Cerebellar nuclear complex (tissue), 1 donor: ENCODE measurements around the gene TMEM205.
"Not testable (repeated sequence)": the region's sequence is repeated elsewhere in the genome, so short reads cannot be mapped to it uniquely, and the experiment has no call there.

Experiments used
- DNase-seq, 2 experiments: peaks; one replicate each; lab custom pipeline; 2025; lab: John Stamatoyannopoulos, UW

TMEM205 gene

DNA sequence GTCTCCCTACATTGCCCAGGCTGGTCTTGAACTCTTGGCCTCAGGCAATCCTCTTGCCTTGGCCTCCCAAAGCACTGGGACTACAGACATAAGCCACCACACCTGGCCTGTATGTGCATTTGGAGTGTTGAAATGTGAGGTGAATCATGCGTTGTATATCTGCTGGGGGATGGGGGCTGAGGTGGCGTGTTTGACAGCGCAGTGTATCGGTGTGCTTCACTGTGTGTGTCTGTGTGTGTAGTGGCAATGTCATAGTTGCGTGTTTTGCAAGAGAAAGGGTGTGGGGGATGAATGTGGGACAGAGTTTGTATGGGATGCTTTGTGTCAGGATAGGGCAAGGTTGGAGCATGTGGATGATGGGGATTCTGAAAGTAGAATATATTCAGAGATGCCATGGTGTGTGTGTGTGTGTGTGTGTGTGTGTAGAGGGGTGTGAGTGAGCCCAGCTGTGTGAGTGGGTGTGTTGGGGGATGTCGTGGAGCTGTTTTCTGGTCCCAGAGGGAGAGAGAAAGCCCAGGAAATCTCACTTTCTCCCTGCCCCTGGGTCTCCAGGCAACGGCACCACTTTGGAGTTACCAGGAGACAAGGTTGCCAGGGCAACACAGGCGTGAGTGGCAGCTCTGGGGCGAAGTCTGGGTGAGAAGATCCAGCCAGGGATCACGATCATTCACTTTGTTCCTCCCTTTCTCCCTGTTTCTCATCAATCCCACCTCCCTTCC, 27.3 kb upstream of the TMEM205 start:
- peak in 1 of 2 experiments; percentile 22 for DNase-seq

DNA sequence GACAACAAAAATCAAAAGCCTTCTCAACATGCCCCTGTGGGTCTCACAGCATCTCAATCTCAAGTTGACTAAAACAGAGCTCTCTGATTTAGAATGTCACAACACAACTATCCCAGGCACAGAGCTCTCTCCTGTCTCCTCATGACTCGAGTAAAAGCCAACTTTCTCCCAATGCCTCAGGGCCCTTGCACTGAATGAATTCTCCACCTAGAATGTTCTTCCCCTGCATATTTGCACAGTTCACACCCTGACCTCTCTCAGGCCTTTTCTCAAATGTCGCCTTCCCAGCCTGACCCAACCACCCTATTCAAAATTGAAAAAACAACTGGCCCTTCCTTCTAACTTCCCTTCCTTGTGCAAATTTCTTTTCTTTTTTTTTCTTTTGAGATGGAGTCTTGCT, 24.7 kb upstream of the TMEM205 start:
- DNase-seq = no peak

DNA sequence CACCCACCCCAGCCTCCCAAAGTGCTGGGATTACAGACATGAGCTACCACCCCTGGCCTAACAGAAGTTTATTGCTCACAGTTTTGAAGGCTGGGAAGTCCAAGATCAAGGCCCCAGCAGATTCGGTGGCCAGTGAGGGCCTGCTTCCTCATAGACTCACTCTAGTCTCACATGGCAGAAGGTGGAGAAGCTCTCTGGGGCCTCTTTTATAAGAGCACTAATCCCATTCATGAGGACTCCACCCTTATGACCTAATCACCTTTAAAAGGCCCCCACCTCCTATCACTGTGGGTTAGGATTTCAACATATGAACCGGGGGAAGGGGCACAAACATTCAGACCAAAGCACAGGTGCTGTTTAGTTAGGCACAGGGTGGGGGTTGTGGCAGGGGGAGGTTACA, 21.5 kb upstream of the TMEM205 start:
- DNase-seq = no peak

DNA sequence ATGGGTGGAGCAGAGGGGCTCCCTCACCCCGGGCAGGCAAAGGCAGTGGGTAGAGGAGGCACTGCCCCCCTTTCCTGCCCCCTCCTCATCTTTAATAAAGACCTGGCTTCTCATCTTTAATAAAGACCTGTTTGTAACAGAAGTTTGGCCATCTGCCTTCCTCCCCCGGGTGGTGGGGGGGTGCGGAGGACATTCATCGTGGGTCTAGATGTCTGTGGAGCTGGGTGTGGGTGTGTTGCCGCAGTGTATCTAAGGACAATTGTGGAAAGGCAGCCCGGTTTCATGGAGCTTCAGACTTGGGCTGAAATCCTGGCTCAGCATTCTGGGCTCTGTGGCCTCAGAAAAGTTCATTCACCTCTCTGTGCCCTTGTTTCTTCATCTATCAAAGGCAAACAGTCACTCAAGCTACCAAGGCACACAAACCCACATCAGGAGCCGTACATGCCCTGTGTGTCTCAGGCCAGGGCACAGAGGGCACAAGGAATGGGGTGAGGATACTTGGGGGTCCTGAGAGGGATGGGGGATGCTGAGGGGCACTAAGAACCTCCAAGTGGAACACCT, 19.6 kb upstream of the TMEM205 start:
- DNase-seq = no peak

DNA sequence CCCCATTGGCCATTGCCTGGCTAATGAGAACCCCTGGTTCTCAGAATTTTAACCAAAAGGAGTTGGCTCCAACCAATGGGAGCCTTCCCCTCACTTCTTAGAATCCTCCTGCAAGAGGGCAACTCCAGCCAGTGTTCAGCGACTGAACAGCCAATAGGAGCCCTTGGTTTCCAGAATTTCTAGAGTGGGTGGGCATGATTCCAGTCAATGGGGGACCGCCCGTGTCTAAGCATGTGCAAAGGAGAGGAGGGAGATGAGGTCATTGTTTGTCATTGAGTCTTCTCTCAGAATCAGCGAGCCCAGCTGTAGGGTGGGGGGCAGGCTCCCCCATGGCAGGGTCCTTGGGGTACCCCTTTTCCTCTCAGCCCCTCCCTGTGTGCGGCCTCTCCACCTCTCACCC, 18.9 kb upstream of the TMEM205 start:
- DNase-seq = no peak

DNA sequence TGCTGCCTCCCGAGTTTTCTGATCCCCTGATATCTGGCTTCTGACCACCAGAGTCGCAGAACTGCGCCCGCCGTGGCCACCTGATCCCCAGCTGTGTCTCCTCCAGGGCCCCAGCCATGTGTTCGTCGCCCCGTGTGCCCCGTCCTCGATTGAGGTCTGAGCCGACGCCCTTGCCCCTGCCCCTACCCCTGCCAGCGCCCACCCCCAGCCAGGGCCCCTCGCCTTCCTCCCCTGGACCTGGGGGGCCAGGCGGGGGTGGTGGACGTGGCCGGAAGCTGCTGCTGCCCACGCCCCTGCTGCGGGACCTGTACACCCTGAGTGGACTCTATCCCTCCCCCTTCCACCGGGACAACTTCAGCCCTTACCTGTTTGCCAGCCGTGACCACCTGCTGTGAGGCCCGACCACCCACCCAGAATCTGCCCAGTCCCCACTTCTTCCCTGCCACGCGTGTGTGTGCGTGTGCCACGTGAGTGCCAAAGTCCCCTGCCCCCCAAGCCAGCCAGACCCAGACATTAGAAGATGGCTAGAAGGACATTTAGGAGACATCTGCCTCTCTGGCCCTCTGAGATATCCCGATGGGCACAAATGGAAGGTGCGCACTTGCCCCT, 18.3 kb upstream of the TMEM205 start:
- DNase-seq = no peak

DNA sequence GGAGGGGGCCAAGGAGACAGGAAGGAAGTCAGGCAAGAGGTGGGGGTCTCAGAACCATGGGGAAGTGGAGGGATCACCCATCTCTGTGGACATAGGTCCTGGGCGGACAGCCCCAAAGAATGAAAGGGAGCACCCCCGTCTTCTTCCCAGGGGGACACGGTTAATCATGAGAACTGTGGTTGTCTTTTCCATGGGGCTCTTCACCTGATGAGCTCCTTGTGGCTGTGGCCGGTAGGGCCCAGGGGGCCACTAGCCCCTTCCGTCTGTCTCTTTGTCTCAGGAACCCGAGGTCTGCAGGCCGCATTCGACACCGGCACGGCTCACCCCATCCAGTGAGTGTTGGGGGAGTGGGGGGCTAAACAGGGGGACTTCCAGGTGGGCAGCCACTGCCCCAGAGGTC, 17.8 kb upstream of the TMEM205 start:
- DNase-seq = no peak

DNA sequence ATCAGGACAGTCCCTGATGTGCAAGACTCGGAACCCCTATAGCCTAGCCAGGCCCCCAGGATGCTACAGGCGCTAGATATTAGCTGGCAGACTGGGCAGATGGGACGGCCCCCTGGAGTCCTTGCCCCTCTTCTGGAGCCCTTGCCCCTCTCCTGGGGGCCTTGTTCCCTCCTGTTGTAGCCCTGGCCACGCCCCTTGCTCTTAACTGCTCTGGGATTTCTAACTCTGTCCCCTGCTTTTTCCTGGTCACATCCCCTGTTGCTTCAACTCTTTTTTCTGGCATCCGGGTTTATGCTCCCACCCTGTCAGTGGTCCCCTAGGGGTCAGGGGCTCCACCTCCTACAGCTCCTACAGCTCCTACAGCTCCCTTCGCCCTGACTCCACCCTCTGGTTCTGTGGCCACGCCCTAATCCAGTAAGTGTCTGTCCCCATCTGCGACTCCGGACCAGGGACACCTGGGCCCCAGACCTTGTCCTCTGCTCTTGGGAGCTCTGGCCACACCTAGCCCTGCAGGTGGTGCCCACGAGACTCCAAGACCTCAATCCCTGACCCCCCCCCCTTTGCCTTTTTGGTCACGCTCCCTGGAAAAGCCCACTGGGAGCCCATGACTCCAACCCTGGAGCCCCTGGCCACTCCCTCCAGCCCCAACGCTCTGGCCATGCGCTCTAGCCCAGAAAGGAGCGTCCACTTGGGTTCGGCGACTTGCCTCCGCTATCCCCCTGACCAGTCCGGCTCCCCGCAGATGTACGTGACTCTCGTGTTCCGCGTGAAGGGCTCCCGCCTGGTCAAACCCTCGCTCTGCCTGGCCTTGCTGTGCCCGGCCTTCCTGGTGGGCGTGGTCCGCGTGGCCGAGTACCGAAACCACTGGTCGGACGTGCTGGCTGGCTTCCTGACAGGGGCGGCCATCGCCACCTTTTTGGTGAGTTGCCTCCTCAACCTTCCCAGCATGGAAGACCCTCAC, 16.0 kb upstream of the TMEM205 start:
- DNase-seq = no peak

DNA sequence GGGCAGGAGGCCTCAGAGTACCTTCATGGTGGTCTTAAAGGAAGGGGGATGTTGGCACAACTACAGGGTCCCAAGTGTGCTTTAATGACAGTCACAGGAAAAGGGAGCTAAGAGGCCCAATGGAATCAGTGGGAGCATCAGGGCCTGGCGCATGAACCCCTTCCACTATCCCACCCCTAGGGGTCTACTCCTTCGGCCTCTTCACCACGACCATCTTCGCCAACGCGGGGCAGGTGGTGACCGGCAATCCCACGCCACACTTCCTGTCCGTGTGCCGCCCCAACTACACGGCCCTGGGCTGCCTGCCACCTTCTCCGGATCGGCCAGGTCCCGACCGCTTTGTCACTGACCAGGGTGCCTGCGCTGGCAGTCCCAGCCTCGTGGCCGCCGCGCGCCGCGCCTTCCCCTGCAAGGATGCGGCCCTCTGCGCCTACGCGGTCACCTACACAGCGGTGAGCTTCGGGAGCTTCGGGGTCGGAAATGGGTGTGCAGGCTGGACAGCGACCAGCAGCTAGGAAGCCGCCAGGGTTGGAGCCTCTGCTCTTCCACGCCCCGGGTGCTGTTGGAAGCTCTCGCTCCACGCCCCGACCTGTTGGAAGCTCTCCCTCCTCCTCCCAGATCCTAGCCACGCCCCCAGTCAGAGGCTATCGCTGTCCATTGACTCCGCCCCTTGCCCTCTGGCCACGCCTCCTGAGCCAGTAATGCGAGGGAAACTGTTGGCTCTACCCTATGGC, 15.1 kb upstream of the TMEM205 start:
- DNase-seq = no peak

DNA sequence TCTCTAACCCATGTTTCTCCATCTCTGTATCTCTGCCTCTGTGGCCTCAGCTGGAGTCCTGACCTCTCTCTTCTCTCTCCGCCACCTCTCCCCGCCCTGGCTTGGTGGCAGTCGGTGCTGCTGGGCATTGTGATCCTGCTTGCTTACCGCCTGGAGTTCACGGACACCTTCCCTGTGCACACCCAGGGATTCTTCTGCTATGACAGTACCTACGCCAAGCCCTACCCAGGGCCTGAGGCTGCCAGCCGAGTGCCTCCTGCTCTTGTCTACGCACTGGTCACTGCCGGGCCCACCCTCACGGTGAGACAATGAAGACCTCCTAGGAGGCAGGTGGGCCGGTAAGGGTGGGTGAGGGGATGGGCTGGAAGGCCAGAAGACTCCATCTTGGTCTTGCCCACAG, 13.4 kb upstream of the TMEM205 start:
- no peak for DNase-seq

DNA sequence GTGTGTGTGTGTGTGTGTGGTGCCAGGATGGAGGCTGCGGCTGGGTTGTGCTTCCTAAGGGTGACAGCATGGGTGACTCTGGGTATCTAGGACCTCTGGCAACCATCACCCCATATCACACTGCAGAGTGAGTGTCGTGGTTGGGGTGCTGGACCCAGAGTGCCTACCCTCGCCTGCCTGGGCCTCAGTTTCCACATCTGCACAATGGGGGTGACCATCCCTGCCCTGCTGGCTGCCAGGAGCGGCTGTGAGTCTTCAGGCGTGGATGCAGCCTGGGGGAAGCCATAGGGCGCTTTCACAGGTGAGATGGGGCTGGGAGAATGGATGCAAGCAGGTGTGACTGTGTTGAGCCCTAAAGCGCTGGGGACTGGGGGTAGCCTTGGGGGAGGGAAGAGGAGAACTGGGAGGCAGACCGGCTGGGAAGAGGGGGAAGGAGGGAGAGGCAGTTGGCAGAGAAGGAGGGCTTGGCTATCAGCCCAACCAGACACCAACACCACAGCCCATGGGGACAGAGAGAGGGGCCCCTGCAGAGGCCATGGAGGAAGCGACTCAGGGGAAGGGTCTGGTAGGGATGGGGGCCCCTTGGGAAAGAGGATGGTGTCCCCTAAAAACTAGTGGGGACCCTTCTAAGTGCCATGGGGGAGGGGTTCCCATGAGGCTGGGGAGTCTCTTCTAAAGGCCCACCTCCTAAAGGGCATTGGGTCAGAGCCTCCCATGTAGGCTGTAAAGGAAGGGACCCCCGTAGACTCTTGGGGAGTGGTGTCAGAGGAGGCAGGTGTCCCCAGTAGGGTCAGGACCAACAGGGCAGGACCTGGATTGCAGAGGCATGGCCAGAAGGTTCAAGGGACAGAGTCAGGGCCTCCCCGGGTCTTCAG, 10.8 kb upstream of the TMEM205 start:
- no peak for DNase-seq

DNA sequence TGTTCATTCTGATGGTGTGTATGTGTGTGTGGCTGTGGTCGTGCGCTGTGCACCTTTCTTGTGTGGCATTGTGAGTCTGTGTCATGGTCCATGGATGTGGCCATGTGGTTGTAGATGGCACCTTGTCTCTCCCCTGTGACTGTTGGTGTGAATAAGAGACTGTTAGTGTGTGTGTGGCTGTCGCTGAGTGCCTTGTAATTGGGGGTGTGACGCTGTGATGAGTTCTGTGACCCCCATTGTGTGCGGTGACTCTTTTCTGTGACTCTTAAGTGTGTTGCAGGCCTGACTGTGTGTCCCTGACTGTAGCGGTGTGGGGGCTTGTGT, 10.0 kb upstream of the TMEM205 start:
- DNase-seq = no peak

DNA sequence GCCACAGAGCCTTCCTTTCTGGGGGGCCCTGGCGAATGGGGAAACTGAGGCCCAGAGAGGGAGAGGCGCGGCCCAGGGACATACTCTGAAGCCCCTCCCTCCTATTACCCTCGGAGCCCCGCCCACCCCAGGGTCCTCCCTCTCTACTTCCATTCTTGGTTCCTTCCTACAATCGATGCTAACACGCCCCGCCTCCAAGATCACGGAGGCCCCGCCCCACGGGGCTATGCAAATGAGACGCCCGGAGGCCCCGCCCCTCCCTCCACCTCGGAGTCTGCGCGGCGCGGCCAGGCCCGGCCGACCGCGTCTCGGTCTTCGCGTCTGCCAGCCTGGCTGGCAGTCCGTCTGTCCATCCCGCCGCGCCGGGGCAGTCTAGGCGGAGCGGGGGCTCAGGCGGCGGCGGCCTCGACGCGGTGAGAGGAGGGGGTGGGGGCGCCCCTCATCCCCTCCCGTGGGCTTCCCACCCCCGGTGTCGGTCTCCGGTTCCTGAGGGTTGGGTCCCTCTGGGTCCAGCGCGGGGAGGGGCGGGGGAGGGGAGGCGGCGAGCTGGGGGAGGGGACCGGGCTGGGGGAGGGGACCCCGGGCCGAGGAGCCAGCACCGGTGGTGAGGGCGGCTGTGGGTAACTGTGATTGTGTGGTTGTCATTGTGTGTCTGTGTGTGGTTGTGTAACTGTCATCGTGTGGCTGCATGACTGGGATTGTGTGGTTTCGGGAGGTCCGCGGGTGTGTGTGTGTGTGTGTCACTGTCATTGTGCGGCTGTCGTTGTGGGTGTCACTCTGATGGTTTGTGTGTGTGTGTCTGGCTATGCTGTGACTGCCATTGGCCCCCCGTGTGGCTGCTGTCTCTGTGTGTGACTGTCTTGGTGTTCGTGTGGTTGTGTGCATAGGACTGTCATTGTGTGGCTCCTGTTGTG, 9.3 kb upstream of the TMEM205 start, which contains the start of gene PLPPR2:
PLPPR2 (plus strand) TSS at position 273 of the 914 bp plus-strand sequence. CDS start 2,242 bp downstream, outside the sequence.
- peak; percentile 39 to 69 for DNase-seq

DNA sequence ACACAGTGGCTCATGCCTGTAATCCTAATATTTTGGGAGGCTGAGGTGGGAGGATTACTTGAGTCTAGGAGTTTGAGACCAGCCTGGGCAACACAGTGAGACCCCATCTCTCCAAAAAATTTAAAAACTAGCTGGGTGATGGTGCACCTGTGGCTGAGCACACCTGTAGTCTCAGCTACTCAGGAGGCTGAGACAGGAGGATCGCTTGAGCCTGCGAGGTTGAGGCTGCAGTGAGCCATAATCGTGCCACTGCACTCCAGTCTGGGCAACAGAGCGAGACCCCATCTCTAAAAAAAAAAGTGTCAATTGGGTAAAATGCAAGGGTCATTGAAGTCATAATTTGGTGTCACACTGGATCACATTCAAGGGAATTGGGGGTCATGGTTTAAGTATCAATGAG, 8.0 kb upstream of the TMEM205 start:
- DNase-seq = not testable (repeated sequence)

DNA sequence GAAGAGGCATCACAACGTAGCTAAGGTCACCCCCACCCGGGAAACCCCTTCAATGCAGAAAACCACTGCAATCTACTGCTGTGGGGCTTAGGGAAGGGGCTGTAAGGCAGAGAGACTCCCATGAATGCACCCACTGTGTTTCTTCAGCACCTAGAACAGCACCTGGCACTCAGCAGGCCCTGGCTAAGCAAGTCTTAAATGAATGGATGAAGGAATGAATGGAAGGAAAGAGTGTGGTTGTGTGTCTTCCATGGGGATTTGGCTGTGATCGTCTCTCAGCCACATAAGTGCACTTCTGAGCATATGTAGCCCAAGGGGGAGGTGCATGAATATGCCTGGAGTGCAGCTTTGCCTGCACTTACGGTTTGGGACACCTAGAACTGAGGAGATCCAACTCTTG, 3.1 kb upstream of the TMEM205 start:
- no peak for DNase-seq

DNA sequence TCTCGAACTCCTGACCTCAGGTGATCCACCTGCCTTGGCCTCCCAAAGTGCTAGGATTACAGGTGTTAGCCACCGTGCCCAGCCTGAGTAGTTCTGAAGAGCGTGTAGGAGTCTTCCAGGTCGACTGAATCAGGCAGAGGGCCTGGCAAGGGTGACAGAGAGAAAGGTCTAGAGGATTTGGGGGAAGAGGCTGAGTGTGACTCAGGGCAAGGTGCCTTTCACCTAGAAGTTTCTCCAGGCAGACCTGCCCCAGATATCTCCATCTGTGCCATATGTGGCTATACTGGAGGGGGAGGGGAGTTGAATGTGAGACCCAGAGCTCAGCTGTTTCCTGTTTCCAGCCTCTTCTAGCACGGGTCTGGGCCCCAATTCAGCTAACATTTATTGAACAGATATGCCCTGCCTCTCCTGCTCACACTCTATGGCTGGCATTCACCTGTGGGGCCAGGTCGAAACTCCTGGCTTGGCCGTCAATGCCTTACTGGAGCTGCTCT, 1.5 kb upstream of the TMEM205 start:
- no peak for DNase-seq

DNA sequence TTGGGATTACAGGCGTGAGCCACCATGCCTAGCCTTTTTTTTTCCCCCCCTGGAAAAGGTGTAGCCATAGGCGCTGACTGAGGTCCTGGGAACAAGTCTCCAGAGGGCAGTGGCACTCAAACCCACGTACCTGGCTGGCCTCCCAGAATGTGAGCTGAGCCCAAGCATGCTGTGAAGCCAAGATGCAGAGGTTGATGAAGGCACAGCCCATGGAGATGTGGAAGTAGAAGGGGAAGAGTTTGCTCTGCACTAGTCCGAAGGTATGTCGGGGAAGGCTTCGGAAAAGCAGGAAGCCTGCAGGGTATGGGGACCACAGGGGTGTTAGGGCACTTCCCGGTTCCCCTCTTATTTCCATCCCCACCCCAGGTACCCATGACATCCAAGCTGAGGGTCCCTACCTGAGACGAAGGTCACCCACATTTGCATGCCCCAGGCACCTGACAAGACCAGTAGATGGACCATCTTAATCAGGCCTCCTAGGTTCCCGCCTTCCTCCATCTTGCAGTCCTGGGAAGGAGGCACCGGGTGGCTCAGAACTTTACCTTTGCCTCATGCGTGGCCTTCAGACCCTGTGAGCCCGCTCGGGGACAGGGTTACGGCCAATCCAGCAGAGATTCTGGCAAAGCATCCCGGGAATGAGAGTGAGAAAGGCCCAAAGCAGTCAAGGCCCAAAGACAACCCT, 805 bp downstream of the TMEM205 start:
- no peak for DNase-seq

DNA sequence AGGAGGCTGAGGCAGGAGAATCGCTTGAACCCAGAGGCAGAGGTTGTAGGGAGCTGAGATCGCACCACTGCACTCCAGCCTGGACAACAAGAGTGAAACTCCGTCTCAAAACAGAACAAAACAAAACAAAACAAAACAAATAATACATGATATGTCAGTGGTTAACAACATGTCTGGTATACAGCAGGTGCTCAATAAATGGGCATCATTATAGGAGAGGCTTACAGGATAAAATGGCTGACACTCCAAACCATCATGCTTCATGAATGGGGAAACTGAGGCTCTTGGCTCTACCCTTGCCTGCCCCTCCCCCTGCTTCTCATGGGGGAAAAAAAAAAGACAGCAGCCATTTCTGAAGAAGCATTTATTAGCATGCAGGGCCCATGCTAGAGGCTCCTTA, 3.6 kb downstream of the TMEM205 start:
- DNase-seq = no peak

DNA sequence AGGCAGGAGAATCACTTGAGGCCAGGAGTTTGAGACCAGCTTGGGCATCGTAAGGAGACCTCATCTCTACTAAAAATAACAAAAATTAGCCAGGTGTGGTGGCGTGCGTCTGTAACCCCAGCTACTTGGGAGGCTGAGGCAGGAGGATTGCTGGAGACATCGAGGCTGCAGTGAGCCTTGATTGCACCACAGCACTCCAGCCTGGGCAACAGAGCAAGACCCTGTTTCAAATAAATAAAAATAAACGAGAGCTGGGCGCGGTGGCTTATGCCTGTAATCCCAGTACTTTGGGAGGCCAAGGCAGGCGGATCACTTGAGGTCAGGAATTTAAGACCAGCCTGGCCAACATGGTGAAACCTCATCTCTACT, 6.0 kb downstream of the TMEM205 start:
- not testable (repeated sequence) for DNase-seq
